Non-pigmented ciliary epithelial cell (primary cell): ENCODE measurements around the gene NOS3.

Source experiments
- DNase-seq: peaks from one replicate; pipeline ENCODE4 v3.0.0-alpha.2; 2010; ENCODE audit warnings: low read depth

Gene NOS3

GRCh38 chr7:150980663-150981062 lies 10.2 kb upstream of the NOS3 start:
- no peak for DNase-seq

- no peak for DNase-seq
Observed at GRCh38 chr7:150981644-150982043, 9.2 kb upstream of the NOS3 start.

GRCh38 chr7:150982351-150982750 lies 8.5 kb upstream of the NOS3 start:
- no peak for DNase-seq

- no peak for DNase-seq
Observed at GRCh38 chr7:150983893-150984368, 6.9 kb upstream of the NOS3 start.

GRCh38 chr7:150986099-150986512 lies 4.7 kb upstream of the NOS3 start:
- peak; percentile 2 for DNase-seq

- no peak for DNase-seq
Observed at GRCh38 chr7:150986556-150986955, 4.3 kb upstream of the NOS3 start.

- DNase-seq, result no peak
Observed at GRCh38 chr7:150988230-150989226, 2.3 kb upstream of the NOS3 start.

- no peak for DNase-seq
Observed at GRCh38 chr7:150989456-150989855, 1.4 kb upstream of the NOS3 start.

GRCh38 chr7:150992051-150992640 lies 1.3 kb downstream of the NOS3 start:
- no peak for DNase-seq

GRCh38 chr7:150992833-150993302 lies 2.1 kb downstream of the NOS3 start:
- no peak for DNase-seq

GRCh38 chr7:150993511-150993910 lies 2.7 kb downstream of the NOS3 start:
- no peak for DNase-seq

- no peak for DNase-seq
Observed at GRCh38 chr7:150994141-150994837, 3.5 kb downstream of the NOS3 start.

- no peak for DNase-seq
Observed at GRCh38 chr7:150994838-150995510, 4.2 kb downstream of the NOS3 start.

GRCh38 chr7:150996376-150997074 lies 5.7 kb downstream of the NOS3 start:
- DNase-seq, result no peak

- no peak for DNase-seq
Observed at GRCh38 chr7:150997075-150997511, 6.3 kb downstream of the NOS3 start.

- DNase-seq, result no peak
Observed at GRCh38 chr7:150997817-150998216, 7.0 kb downstream of the NOS3 start.

GRCh38 chr7:150998341-150998740 lies 7.5 kb downstream of the NOS3 start:
- DNase-seq, result no peak

- DNase-seq, result no peak
Observed at GRCh38 chr7:150999001-150999400, 8.2 kb downstream of the NOS3 start.

GRCh38 chr7:150999497-151000230 lies 8.8 kb downstream of the NOS3 start:
- no peak for DNase-seq

- no peak for DNase-seq
Observed at GRCh38 chr7:151000897-151001495, 10.2 kb downstream of the NOS3 start.
